ENCODE results near the gene C18orf54. TPM values are rescaled to one million over a fixed set of nuclear protein-coding genes. Genes with fewer than 3 reads are reported as not detected.

The C18orf54 gene
- total RNA-seq, 6 experiments from 2014 or later: 4.4 to 9.2 (median 7.8) TPM

DNA sequence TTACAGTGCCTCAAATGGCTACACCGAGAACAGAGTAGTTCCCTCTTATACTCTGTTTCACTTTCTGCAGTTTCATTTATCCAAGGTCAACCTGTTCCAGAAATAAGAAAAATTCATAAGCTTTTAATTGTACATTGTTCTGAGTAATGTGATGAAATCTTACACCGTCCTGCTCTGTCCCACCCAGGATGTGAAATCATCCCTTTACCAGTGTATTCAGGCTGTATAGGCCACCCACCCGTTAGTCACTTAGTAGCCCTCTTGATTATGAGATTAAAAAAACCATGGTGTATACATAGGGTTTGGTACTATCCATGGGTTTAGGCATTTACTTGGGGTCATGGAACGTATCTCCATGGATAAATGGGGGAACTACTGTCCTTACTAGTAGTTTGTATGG lies 29.9 kb upstream of the C18orf54 start:
- H3K36me3 Mint-ChIP-seq (ENCODE audit: low read depth): no peaks in the 10 kb centered on the region
- TF ChIP-seq CTCF (IDR thresholded peaks at IDR 0.05): no peak
- H3K9me3 Mint-ChIP-seq: no peaks in the 10 kb centered on the region

GRCh38 chr18:54329787-54330186 lies 27.9 kb upstream of the C18orf54 start:
- no peak for DNase-seq
- no peak for TF ChIP-seq CTCF (IDR thresholded peaks at IDR 0.05)
- Mint-ChIP-seq H3K4me1 (ENCODE audit: low read depth) (no peaks in the 10 kb centered on the region), H3K9me3 (no peaks in the 10 kb centered on the region), H3K27me3 (ENCODE audit: insufficient read depth) (peaks cover 3% of the 10 kb centered on the region; the same call in 1 of the 2 replicates), H3K4me3 (no peak overlapping the region), H3K27ac (no peak overlapping the region), H3K36me3 (ENCODE audit: low read depth) (no peaks in the 10 kb centered on the region)

More for the DNA sequence above, 29.9 kb upstream of the C18orf54 start:
- no peak overlapping the region for H3K4me3 Mint-ChIP-seq
- H3K27me3 Mint-ChIP-seq (ENCODE audit: insufficient read depth): peaks cover 3% of the 10 kb centered on the region; the same call in 1 of the 2 replicates
- H3K4me1 Mint-ChIP-seq (ENCODE audit: low read depth): no peaks in the 10 kb centered on the region; the same call in 1 of the 2 replicates
- no peak for DNase-seq
- no peak overlapping the region for H3K27ac Mint-ChIP-seq

GRCh38 chr18:54330768-54331548 lies 26.7 kb upstream of the C18orf54 start:
- Mint-ChIP-seq H3K27ac (no peak overlapping the region), H3K36me3 (ENCODE audit: low read depth) (no peaks in the 10 kb centered on the region), H3K27me3 (ENCODE audit: insufficient read depth) (peaks cover 9% of the 10 kb centered on the region; the same call in 1 of the 2 replicates), H3K9me3 (no peaks in the 10 kb centered on the region), H3K4me1 (ENCODE audit: low read depth) (no peaks in the 10 kb centered on the region), H3K4me3 (no peak overlapping the region)
- DNase-seq: no peak
- peak; percentile 60 for TF ChIP-seq CTCF (IDR thresholded peaks at IDR 0.05)

GRCh38 chr18:54335638-54336173 lies 22.0 kb upstream of the C18orf54 start:
- no peaks in the 10 kb centered on the region for H3K9me3 Mint-ChIP-seq

DNA sequence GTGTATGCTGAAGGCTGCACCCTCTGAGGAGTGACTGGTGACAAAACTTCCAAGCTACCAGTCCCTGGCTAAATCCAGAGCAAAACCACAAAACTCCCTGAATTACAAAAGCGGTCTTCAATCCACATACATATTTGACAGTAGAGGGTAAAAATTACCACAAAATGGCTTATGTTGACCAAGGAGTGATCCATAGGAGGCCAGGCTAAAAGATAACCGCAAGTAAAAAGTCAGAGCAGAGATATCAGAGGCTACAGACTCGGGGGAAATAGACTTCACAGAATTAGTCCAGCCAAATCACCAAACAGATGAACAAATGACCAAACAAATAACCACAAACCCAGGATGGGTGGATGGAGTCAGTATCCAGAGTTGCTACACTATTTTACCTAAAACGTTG lies 19.5 kb upstream of the C18orf54 start:
- no peak overlapping the region for H3K27ac Mint-ChIP-seq
- no peak for DNase-seq
- peaks cover 5% of the 10 kb centered on the region for H3K27me3 Mint-ChIP-seq (ENCODE audit: insufficient read depth)
- H3K4me3 Mint-ChIP-seq: no peak overlapping the region
- H3K9me3 Mint-ChIP-seq: peaks cover 4% of the 10 kb centered on the region
- H3K36me3 Mint-ChIP-seq (ENCODE audit: low read depth): no peaks in the 10 kb centered on the region
- no peaks in the 10 kb centered on the region for H3K4me1 Mint-ChIP-seq (ENCODE audit: low read depth)
- TF ChIP-seq CTCF (IDR thresholded peaks at IDR 0.05): no peak

More at GRCh38 chr18:54335638-54336173, 22.0 kb upstream of the C18orf54 start:
- H3K36me3 Mint-ChIP-seq (ENCODE audit: low read depth): no peaks in the 10 kb centered on the region
- no peak overlapping the region for H3K27ac Mint-ChIP-seq
- no peaks in the 10 kb centered on the region for H3K4me1 Mint-ChIP-seq (ENCODE audit: low read depth)
- DNase-seq: no peak
- H3K4me3 Mint-ChIP-seq: no peak overlapping the region
- no peak for TF ChIP-seq CTCF (IDR thresholded peaks at IDR 0.05)
- H3K27me3 Mint-ChIP-seq (ENCODE audit: insufficient read depth): peaks cover 9% of the 10 kb centered on the region

Data from HFFc6 (cell line).